ENCODE data around the gene CHERP. TPM values are rescaled to one million over a fixed set of nuclear protein-coding genes. Genes with fewer than 3 reads are reported as not detected.

The CHERP gene
- total and polyA plus RNA-seq, 2 of the 4 experiments (the other 2 are of a cell fraction): 0.54 to 13.5 TPM

DNA sequence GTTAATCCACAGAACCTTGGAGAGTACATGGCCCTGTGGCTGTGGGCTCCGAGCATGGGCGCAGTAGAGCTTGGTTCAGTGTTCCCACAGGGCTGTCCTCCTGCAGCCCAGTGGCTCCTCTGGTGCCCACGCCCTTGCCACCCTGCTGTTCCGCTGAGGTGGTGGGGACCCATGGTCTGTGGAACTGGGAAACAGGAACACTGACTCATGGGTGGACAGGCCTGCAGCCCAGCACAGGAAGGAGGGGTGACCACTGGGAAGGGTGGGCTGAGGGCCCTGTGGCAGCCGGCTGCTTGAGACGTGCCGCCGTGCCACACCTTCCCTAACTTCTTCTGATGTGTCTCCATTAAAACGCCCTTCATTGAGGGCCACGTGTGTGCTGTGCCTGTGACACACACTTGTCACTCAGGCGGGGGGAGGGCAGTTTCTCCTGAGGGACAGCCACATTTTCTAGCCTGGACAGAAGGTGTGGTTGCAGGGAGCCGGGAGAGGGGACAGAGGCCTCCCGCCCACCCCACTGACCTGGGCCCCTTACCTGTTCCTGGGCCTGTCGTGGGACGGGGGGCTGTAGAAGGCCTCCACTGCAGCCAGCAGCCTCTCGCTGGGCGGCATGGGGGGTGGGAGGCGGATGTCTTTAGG is 21.1 kb downstream of the CHERP start:
- Histone ChIP-seq H3K9me3 (ENCODE audit: control insufficient read depth, insufficient read depth, low read length) (no peaks in the 10 kb centered on the region), H4K20me1 (ENCODE audit: insufficient read depth, low read length) (peaks cover 7% of the 10 kb centered on the region; the same call in 1 of the 2 replicates), H3K14ac (replicated peaks; ENCODE audit: low read depth, low read length) (no peak overlapping the region), H2BK15ac (ENCODE audit: low read depth, low read length) (no peak overlapping the region), H2BK120ac (ENCODE audit: low read depth, low read length) (no peak overlapping the region), H3K23ac (ENCODE audit: low read depth, low read length) (no peak overlapping the region), H3K9ac (ENCODE audit: low read depth, low read length) (no peak overlapping the region), H4K5ac (ENCODE audit: low read depth, low read length) (no peak overlapping the region), H4K91ac (ENCODE audit: insufficient read depth, low read depth, low read length) (no peak overlapping the region), H2AK5ac (ENCODE audit: low read depth, low read length) (no peak overlapping the region), H3K18ac (ENCODE audit: low read depth, low read length) (no peak overlapping the region), H3K4ac (ENCODE audit: low read depth, low read length) (no peak overlapping the region), H4K8ac (ENCODE audit: low read depth in 2 of 2, low read length in 2 of 2) (no peak overlapping the region), H2AFZ (replicated peaks; ENCODE audit: low read length, poor library complexity) (no peak overlapping the region), H3K4me2 (ENCODE audit: low read depth, low read length) (no peak overlapping the region), H3K9me1 (ENCODE audit: insufficient read depth, low read length) (no peaks in the 10 kb centered on the region), H2AK9ac (replicated peaks; ENCODE audit: low read depth, low read length, poor library complexity) (no peak overlapping the region), H3K36me3 (ENCODE audit: control insufficient read depth, insufficient read depth, low read length) (peaks cover 82% of the 10 kb centered on the region), H3K79me1 (ENCODE audit: low read depth in 1 of 2, low read length in 2 of 2) (peaks cover 3 to 13% of the 10 kb centered on the region in 2 experiments; a peak in 2 of 4 replicates), H2BK5ac (ENCODE audit: low read depth, low read length, poor library complexity, severe bottlenecking) (no peak overlapping the region), H3K4me3 (ENCODE audit: insufficient read depth, low read depth, low read length) (no peak overlapping the region), H3K27ac (ENCODE audit: insufficient read depth, low read length) (no peak overlapping the region), H3K4me1 (ENCODE audit: control insufficient read depth, insufficient read depth, low read length) (no peaks in the 10 kb centered on the region), H2BK20ac (ENCODE audit: low read depth, low read length) (no peak overlapping the region), H3K56ac (ENCODE audit: extremely low read depth, insufficient read depth, low read length) (no peak overlapping the region), H3K27me3 (ENCODE audit: control insufficient read depth, insufficient read depth, low read length) (no peaks in the 10 kb centered on the region)
- no peak for TF ChIP-seq NFE2L2 (IDR thresholded peaks at IDR 0.05; ENCODE audit: low read depth, low read length)
- TF ChIP-seq, protein P1, sequence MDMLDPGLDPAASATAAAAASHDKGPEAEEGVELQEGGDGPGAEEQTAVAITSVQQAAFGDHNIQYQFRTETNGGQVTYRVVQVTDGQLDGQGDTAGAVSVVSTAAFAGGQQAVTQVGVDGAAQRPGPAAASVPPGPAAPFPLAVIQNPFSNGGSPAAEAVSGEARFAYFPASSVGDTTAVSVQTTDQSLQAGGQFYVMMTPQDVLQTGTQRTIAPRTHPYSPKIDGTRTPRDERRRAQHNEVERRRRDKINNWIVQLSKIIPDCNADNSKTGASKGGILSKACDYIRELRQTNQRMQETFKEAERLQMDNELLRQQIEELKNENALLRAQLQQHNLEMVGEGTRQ (IDR thresholded peaks at IDR 0.05; ENCODE audit: low read depth, low read length): no peak
- DNase-seq (no peak), ATAC-seq (ENCODE audit: low read depth) (no peak)
- CTCF ChIA-PET: no interaction called here
- 90% methylated on average over 5 of the region's 18 CpGs; no CpG with 5 or more reads in 1 of the 2 experiments for WGBS, 2 experiments (ENCODE audit: extremely low coverage in 2 of 2, insufficient read length in 1 of 2)
- BruUV-seq (replicated peaks): no TSS peak
- dilution Hi-C loops (cut with HindIII; ENCODE audit: low sequenced_read_pairs, unreplicated experiment): no loop called here
- in situ Hi-C loops (cut with MboI; ENCODE audit: low sequenced_read_pairs): no loop called here
- POLR2A ChIA-PET (ENCODE audit: unreplicated experiment): no interaction called here
- intact Hi-C loops (cut with micrococcal nuclease): no loop called here
